ENCODE results near the gene PHF12. TPM values are rescaled to one million over a fixed set of nuclear protein-coding genes. Genes with fewer than 3 reads are reported as not detected.
A peak's percentile ranks its signal among the peaks of the same experiment; 100 is the strongest.
"Not testable (repeated sequence)": the region's sequence is repeated elsewhere in the genome, so short reads cannot be mapped to it uniquely, and the experiment has no call there.

Gene PHF12
- polyA plus RNA-seq, 1 experiment, result 16.5 TPM

GRCh38 chr17:28904800-28905199 is 46.5 kb downstream of the PHF12 start:
- H3K4me3 ChIP-seq (ENCODE audit: low read depth, low read length), result no peak overlapping the region
- POLR2A ChIA-PET, result no interaction called here
- no peak for TF ChIP-seq CTCF (IDR thresholded peaks at IDR 0.05; ENCODE audit: insufficient read depth, low read depth, low read length)
- CTCF ChIA-PET, result interaction anchor here (1.0 to 5.6 kb wide), 4 partner anchors 12 to 180 kb away, joined by 3 to 33 read pairs (median 6); no protein-coding TSS in a partner anchor
- H3K36me3 ChIP-seq (ENCODE audit: control insufficient read depth, insufficient read depth, low read length), result peaks cover 14% of the 10 kb centered on the region
- DNase-seq (ENCODE audit: low read depth), result no peak
- no peaks in the 10 kb centered on the region for H3K27me3 ChIP-seq (ENCODE audit: control insufficient read depth, insufficient read depth, low read length)

- H3K27me3 ChIP-seq (ENCODE audit: control insufficient read depth, insufficient read depth, low read length); DNase-seq (ENCODE audit: low read depth); H3K4me3 ChIP-seq (ENCODE audit: low read depth, low read length); POLR2A ChIA-PET: not testable (repeated sequence)
- H3K36me3 ChIP-seq (ENCODE audit: control insufficient read depth, insufficient read depth, low read length), result peaks cover 13% of the 10 kb centered on the region
- CTCF ChIA-PET, result interaction anchor here (0.6 to 3.4 kb wide), 9 partner anchors 8 to 222 kb away, joined by 3 to 22 read pairs (median 5); no protein-coding TSS in a partner anchor
Observed at GRCh38 chr17:28903546-28903841, 47.8 kb downstream of the PHF12 start.

- peak within 1 kb of the TSS; percentile 57 for H3K4me3 ChIP-seq (ENCODE audit: low read depth, low read length)
- ChIA-PET CTCF (interaction anchor here (0.6 to 3.4 kb wide), 19 partner anchors 9 to 184 kb away, joined by 3 to 22 read pairs (median 4); no protein-coding TSS in a partner anchor), POLR2A (no interaction called here)
- TF ChIP-seq CTCF (IDR thresholded peaks at IDR 0.05; ENCODE audit: insufficient read depth, low read depth, low read length), result peak; percentile 71
- H3K36me3 ChIP-seq (ENCODE audit: control insufficient read depth, insufficient read depth, low read length), result peaks cover 11% of the 10 kb centered on the region
- DNase-seq (ENCODE audit: low read depth), result peak; percentile 19
- H3K27me3 ChIP-seq (ENCODE audit: control insufficient read depth, insufficient read depth, low read length), result no peaks in the 10 kb centered on the region
Observed at GRCh38 chr17:28902819-28903545, 48.3 kb downstream of the PHF12 start, which contains the start of gene DHRS13. Gene DHRS13 (minus strand): TSS chr17:28903079. CDS start chr17:28902944, 135 bp downstream.

GRCh38 chr17:28901866-28902818 is 49.2 kb downstream of the PHF12 start:
- H3K4me3 ChIP-seq (ENCODE audit: low read depth, low read length), result peak overlapping the region; percentile 57
- ChIA-PET CTCF (interaction anchor here (0.6 to 3.4 kb wide), 17 partner anchors 10 to 279 kb away, joined by 3 to 22 read pairs (median 4); no protein-coding TSS in a partner anchor), POLR2A (no interaction called here)
- no peak for DNase-seq (ENCODE audit: low read depth)
- H3K27me3 ChIP-seq (ENCODE audit: control insufficient read depth, insufficient read depth, low read length), result no peaks in the 10 kb centered on the region
- no peak for TF ChIP-seq CTCF (IDR thresholded peaks at IDR 0.05; ENCODE audit: insufficient read depth, low read depth, low read length)
- peaks cover 10% of the 10 kb centered on the region for H3K36me3 ChIP-seq (ENCODE audit: control insufficient read depth, insufficient read depth, low read length)

- Histone ChIP-seq H3K36me3 (ENCODE audit: control insufficient read depth, insufficient read depth, low read length) (peaks cover 2% of the 10 kb centered on the region; the same call in 1 of the 2 replicates), H3K27me3 (ENCODE audit: control insufficient read depth, insufficient read depth, low read length) (no peaks in the 10 kb centered on the region), H3K4me3 (ENCODE audit: low read depth, low read length) (no peak overlapping the region)
- DNase-seq (ENCODE audit: low read depth), result no peak
- TF ChIP-seq CTCF (IDR thresholded peaks at IDR 0.05; ENCODE audit: insufficient read depth, low read depth, low read length), result no peak
- ChIA-PET CTCF (interaction anchor here (0.6 to 3.4 kb wide), 8 partner anchors 15 to 671 kb away, joined by 3 to 22 read pairs (median 4); no protein-coding TSS in a partner anchor), POLR2A (no interaction called here)
Observed at GRCh38 chr17:28900986-28901726, 50.2 kb downstream of the PHF12 start.

Measured in BJ (cell line).